ENCODE data around the gene SEC14L3. TPM values are rescaled to one million over a fixed set of nuclear protein-coding genes. Genes with fewer than 3 reads are reported as not detected.

Gene SEC14L3
- total and polyA plus RNA-seq, 2 donors (not counting 1 experiment from before 2014, with no cell fraction given), result not detected

- CTCF ChIA-PET, result interaction anchor here (1.2 to 1.3 kb wide), 2 partner anchors 14 to 47 kb away, joined by 3 to 4 read pairs; no protein-coding TSS in a partner anchor
Measured at GRCh38 chr22:30438559-30438958, 33.3 kb downstream of the SEC14L3 start.

More at GRCh38 chr22:30438559-30438958, 33.3 kb downstream of the SEC14L3 start:
- H3K9ac ChIP-seq (ENCODE audit: low read length), result no peak overlapping the region
- no peak overlapping the region for H3K27ac ChIP-seq (ENCODE audit: low read length in 2 of 2)
- DNase-seq (no peak), ATAC-seq (ENCODE audit: low read depth) (no peak)
- H3K36me3 ChIP-seq (replicated peaks in 1 of 2; ENCODE audit: control extremely low read depth in 1 of 2, control insufficient read depth in 1 of 2, extremely low read depth in 1 of 2, insufficient read depth in 2 of 2, low read length in 1 of 2), result no peaks in the 10 kb centered on the region
- Mint-ChIP-seq H3K27ac (no peak overlapping the region), H3K9me3 (ENCODE audit: insufficient read depth) (peaks cover 15% of the 10 kb centered on the region), H3K4me1 (peaks cover 24% of the 10 kb centered on the region), H3K4me3 (no peak overlapping the region), H3K27me3 (peaks cover 29% of the 10 kb centered on the region)
- no peak overlapping the region for H3K4me2 ChIP-seq (replicated peaks; ENCODE audit: low read depth, low read length, poor library complexity, severe bottlenecking)
- 64% methylated on average over 3 of the region's 3 CpGs for WGBS (ENCODE audit: insufficient coverage)
- intact Hi-C loops (cut with micrococcal nuclease), result no loop called here
- H4K20me1 ChIP-seq (ENCODE audit: control insufficient read depth, insufficient read depth, low read length, poor library complexity, severe bottlenecking), result no peaks in the 10 kb centered on the region
- TF ChIP-seq EZH2 (IDR thresholded peaks at IDR 0.05; ENCODE audit: borderline replicate concordance, insufficient read depth, low read depth, low read length, poor library complexity, severe bottlenecking), result no peak
- TF ChIP-seq CTCF (IDR thresholded peaks at IDR 0.05), result no peak
- POLR2A ChIA-PET, result no interaction called here
- no peaks in the 10 kb centered on the region for H3K79me2 ChIP-seq (ENCODE audit: control insufficient read depth, insufficient read depth, low read length)
- H3K27me3 ChIP-seq (replicated peaks in 1 of 4; ENCODE audit: control extremely low read depth in 1 of 4, control insufficient read depth in 3 of 4, insufficient read depth in 4 of 4, low read length in 3 of 4), result peaks cover 0 to 19% (median 1%) of the 10 kb centered on the region in 4 experiments
- peaks cover 17 to 23% of the 10 kb centered on the region in 2 donors for H3K4me1 ChIP-seq (ENCODE audit: control insufficient read depth in 2 of 2, insufficient read depth in 2 of 2, low read length in 2 of 2)
- H2AFZ ChIP-seq (ENCODE audit: insufficient read depth, low read depth, low read length, poor library complexity, severe bottlenecking), result no peak overlapping the region
- no peak overlapping the region for H3K4me3 ChIP-seq (ENCODE audit: control extremely low read depth in 1 of 5, extremely low read depth in 1 of 5, insufficient read depth in 1 of 5, low read depth in 2 of 5, low read length in 4 of 5)
- H3K9me3 ChIP-seq (ENCODE audit: control extremely low read depth in 1 of 3, control insufficient read depth in 2 of 3, insufficient read depth in 1 of 3, low read length in 2 of 3), result peaks cover 0 to 36% (median 16%) of the 10 kb centered on the region in 3 donors
